HG03135 (cell line): ENCODE measurements around the gene CYB5B.

ENCODE experiments used
- ATAC-seq: cut with Tn5 transposase; IDR thresholded peaks from one replicate; pipeline ENCODE4 v1.9.1; 2021; ENCODE audit warnings: mild to moderate bottlenecking, moderate library complexity; ENCODE audit not compliant: unreplicated experiment

Gene CYB5B, protein sequence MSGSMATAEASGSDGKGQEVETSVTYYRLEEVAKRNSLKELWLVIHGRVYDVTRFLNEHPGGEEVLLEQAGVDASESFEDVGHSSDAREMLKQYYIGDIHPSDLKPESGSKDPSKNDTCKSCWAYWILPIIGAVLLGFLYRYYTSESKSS

DNA sequence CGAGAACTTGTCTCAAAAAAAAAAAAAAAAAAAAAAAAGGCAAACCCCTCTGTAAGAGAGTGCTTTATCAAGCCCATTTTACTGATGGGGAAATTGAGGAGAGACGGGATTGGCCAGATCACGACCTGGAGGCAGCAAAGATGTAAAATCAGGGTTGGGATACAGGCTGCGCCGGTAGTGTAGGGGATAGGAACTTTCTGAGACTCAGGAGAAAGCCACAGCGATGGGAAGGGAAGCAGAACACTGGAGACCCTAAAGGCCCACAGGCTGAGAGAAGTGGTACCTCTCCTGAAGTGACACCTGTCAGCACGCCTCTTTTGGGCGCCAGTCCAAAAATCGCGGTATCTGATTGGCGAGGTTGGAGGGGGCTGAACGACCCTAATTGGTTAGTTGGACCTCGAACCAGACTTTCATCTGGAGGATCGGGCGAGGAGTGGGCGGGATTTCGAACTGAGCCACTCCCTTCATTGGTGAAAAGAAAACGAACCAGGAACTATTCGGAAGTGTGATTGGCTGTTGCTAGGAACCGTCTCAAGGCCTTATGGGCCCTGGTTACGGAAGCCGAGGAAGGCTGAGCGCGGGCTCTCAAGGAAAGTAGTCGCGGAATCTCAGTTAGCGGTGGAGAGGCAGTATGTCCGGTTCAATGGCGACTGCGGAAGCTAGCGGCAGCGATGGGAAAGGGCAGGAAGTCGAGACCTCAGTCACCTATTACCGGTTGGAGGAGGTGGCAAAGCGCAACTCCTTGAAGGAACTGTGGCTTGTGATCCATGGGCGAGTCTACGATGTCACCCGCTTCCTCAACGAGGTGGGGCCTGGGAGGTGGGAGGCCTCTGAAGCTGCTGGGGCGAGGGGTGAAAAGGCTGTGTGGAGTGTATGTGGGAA is at the start of gene CYB5B:
CYB5B (plus strand) TSS at position 567 of the 882 bp plus-strand sequence; CDS start at position 632, 65 bp downstream.
- peak; percentile 93 for ATAC-seq

DNA sequence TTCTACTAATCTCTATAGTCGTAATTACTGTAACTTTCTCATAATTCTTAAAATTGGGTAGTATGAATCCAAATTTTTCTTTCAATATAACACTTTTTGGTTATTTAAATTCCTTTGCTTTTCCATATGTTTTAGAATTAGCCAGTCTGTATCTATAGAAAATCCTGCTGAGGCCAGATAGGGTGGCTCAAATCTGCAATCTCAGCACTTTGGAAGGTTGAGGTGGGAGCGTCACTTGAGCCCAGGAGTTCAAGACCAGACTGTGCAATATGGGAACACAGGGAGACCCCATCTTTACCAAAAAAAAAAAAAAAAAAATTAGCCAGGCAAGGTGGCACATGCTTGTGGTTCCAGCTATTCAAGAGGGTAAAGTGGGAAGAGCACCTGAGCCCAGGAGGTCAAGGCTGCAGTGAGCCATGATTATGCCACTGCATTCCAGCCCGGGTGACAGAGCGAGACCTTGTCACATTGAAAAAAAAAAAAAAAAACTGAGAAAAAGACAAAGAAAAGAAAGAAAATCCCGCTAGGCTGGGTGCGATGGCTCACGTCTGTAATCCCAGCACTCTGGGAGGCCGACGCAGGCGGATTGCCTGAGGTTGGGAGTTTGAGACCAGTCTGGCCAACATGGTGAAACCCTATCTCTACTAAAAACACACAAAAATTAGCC is 47.9 kb upstream of the CYB5B start:
- no peak for ATAC-seq

DNA sequence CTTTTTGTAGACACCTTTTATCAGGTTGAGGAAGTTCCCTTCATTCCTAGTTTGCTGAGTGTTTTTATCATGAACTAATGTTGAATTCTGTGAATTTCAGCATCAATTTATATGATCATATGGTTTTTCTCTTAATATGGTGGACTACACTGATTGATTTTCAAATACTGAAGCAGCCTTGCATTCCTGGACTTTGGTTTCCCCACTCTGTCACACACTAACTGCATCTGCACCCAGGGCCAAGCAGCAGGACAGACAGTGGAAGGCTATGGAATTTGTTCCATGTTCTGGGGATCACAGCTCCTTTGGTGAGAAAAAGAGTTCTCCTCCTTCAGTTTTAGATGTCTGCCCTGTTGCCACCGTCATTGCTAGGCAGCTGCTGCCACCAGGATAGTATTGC is 46.4 kb upstream of the CYB5B start:
- ATAC-seq = no peak

DNA sequence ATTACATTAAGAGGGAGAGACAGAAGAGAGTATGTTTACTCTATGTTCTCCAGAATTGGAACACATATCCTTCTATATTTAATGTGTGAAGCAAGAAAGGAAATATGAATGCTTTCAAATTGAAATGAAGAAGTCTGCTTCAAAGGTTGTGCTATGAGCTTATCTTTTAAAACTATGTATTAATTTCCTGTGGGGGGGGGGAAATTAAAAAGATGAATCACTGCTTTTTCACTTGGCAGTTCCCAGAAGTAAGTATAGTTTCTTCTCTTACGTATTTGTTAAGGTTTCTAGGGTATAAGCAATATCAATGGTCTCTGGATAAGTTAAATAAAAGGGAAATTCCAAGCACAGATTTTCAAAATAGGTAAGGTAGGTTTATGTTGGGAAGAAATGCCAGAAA is 45.7 kb upstream of the CYB5B start:
- no peak for ATAC-seq

DNA sequence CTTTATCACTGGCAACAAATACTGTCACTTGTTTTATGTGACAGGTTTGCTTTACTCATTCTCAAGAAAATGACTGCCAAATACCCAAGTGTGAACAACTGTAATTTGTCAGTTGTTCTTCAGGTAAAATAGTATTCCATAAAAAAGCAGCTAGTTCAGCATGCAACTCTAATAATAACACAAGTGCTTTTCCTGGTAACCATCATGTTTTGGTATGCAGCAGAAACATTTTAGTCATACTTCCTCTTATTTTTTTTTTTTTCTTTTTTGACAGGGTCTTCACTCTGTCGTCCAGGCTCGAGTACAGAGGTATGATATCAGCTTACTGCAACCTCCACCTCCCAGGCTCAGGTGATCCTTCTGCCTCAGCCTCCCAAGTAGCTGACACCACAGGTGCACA is 43.2 kb upstream of the CYB5B start:
- no peak for ATAC-seq

DNA sequence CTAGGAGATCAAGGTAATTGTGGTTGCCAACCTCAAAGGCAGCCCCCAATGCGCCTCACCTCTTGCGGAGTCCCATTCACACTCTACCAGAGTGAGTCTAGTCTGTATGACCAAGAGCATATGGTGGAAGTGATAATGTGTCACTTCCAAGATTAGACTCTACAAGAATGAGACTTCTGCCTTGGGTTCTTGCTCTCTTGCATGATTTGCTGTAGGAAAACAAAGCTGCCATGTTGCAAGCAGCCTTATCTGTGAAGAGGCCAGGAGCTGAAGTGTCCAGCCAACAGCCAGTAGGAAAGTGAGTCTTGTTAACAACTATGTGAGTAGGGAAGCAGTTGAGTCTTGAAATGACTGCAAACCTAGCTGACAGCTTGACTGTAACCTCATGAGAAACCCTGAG is 42.0 kb upstream of the CYB5B start:
- no peak for ATAC-seq

DNA sequence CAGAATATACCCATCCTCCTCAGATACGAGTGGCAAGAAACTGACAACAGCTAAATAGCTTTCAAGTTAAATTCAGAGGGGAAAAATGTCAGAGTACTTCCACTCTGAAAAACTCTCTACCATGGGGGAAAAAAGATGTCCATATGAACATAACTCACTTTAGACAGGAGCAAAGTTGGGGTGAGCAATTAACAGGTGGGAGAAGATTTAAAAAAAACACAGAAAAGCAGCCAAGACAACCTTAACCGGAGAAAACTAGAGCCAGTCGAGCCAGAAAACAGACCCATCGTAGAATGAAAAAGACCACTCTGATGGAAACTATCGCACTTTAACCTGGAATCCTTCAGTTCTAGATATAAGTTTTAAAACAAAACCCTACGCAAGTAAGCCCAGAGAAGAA is 39.4 kb upstream of the CYB5B start:
- ATAC-seq = no peak

DNA sequence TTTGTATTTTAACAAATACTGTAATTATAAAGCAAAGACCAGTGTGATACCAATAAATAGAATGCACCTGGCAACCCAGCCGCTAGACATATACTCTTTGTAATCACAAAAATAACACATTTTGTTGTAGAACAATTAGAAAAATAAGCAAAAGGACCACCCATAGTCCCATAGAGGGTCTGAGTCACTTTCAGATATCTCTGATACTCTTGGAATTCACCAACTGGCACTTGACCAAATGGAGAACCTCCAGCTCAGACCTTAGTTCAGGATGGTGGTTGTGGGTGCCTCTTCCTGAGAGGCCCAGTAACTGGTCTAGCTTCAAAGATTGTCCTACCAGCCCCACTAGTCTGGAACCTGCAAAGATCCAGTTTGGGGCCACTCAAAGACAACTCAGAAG is 37.8 kb upstream of the CYB5B start:
- no peak for ATAC-seq

DNA sequence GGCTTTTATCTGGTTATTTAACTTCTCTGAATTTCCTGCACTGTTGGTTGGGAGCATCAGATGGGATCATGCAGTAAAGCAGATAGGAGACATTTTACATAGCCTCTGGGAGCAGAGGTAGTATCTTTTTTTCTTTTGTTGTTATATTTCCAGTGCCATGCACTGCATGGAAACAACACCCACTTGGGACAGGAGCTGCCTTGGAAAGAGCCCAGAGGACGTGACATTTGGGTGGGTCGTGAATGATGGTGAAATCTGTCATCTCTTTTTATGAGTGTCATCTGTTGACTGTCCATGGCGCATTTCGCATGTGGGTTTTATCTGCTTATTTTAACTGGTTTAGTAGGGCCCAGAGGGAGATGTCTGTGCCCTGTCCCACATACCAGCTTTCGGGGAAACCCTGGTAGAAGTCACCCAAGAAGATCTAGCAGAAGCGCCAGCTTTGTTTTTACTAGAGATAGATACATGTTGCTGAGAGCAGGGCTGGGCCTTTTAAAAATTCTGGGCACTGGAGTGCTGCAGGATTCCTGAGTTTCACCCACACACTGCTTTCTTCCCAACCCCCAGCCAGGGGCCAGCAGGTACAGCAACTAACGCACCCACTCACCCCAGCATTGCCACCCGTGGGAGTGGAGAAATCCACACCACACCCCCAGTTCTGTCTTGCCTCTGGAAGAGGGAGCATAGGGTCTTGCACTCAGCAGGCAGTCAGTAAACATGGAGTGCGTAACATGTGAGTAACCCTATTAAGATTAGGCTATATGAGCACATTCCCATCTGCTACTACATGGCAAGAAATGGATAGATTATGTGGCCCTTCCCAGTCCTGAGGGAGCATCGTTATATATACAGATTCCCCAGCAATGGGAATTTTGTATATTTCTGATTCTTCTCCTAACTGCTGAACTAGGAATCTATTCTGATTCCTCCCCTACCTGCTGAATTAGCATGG is 30.2 kb upstream of the CYB5B start:
- no peak for ATAC-seq

DNA sequence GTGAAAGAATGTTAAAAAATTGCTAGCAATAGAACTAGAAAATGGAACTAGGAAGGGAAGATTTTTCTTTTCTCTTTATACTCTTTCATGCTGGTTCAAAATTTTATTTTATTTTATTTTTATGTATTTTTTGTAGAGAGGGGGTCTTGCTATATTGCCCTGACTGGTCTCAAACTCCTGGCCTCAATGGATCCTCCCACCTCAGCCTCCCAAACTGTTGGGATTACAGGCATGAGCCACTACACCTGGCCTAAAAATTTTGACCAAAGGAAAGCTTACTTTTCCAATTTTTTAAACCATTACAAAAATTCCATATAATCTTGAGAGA is 28.6 kb upstream of the CYB5B start:
- no peak for ATAC-seq

DNA sequence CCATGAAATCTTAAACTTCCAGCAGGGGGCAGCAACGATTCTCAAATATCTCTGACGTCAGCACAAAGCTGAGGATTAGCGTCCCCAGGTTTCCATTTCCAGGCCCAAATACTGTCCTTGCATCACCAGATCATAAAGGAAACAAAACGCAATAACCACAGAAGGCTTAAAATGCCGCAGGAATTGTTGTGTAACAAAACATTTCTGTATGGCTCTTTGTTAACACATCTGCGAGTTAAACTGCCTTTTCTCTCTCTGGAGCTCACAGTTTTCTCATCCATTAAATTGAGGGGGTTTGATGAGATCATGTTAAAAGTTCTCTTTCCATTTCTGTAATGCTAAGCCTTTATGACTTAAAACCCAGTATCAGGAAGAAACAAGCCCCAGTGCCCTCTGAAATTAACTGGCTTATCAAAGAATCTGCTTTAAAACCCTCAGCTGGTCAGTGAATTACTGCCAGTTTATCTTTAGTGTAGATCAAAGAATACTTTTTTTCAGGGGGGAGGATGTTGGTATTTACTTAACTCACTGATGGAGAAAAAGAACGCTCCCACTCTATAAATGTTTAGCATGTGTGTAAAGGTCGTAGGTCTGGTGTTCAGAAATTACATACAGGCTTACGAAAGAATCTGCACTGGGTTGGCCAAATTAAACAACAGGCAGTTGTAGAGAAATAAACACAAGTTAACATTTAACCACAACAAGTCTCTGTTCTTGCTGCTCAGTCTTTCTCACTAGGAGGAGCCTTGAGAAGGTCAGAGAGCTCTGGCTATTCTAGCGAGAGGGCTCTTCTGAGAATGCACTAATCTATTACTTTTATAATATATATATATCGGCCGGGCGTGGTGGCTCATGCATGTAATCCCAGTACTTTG is 28.0 kb upstream of the CYB5B start:
- ATAC-seq = peak; percentile 55

DNA sequence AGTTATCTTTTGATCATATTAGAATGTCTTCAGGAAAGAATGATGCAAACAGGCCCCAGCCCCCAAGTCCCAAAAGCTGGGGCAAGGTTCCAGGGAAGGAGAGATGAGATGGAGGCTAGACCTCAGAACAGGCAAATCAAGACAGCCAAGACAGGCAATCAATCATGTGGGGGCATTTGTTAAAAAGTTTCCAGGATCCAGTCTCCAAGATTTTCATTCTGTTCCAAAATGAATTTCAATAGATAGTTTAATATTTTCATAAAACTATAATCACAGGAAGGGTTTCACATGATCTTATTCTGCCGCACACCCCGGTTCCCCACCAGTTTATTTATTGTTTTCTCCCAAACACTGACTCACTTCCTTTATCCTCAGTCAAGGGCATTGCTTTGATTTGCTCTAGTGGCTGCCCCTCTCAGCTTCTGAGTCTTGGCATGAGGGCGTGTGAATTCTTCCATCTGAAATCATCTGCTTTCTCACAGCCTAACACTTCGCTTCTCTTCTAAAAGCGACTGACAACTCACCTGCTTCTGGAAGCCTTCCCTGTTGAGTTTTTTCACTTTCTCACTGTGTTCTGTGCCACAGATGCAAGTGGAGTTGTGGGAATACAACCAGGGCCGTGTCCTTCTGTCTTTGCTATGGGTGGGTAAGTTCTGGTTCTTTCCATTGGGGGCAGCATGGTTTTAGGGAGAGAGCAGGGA is 26.4 kb upstream of the CYB5B start:
- ATAC-seq = no peak

DNA sequence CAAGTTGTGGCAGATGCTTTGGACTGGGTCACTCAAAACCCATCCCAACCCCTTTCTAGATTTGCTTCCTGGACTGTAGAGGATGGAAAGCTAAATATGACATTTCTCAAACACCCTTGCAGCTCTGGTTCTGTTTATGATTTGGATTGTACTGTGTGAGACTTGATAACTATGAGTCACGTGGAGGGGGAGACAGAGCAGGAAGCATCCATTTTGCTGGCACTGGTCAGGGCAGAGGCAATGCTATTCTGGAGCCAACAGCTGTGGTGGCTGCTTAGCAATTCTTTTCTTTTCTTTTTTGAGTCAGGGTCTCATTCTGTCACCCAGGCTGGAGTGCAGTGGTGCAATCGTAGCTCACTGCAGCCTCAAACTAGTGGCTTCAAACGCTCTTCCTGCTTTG is 25.1 kb upstream of the CYB5B start:
- no peak for ATAC-seq

DNA sequence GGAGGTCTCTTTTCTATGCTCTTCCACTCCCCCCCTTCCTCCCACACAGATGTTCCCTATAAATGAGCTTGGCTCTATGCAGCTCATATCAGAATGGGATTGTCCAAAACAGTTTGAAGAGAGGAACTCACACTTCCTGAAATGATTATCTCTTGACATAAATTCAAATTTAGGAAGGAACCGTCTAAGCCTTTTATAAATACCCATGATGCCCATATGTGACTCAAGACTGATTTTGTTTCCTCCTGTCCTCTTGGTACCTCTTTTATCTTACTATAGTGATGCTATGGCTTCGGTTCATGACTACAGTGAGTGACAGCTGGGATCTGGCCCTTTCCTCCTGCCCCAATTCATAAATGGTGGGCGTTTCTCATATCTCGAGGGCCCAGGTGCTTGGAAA is 22.0 kb upstream of the CYB5B start:
- no peak for ATAC-seq

DNA sequence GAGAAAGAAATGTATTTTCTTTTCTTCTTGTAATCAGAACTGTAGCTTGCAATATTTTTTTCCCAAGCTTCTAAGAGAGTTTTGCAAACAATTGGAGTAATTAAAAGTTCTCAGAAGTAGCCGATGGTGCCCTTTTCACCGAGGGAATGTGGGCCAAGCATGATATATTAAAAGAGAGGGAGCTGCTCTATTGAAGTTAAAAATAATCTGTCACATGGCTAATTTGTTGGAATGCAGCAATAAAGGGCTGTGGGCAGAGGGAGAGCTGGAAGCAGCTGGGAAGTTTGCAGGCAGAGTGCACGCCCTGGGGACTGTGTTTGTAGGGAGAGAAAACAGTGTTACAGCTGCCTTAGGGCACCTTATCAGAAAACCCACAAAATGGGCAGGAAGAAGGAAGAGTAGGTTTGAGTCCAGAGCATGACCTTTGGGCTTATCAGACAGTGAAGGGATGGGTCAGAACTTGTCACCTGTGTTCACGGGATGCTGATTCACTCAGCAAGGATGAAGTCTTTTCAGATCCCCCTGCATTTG is 20.1 kb upstream of the CYB5B start:
- no peak for ATAC-seq

DNA sequence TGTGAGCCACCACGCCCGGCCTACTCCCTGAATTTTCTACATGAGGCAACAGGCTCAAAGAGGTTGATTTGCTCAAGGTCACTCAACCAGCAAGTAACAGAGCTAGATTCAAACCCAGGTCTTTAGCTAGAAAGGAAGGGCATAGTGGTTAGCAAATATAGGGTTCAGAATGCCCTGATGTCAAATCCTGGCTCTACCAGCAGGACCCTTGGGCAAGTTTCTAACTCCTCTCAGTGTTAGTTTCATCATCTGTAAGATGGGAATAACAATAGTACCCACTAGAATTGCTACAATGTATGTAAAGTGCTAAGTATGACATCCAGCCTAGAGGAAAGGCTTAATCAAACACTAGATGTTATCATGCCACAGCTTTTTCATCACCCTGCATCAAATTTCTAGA is 19.1 kb upstream of the CYB5B start:
- ATAC-seq = no peak

DNA sequence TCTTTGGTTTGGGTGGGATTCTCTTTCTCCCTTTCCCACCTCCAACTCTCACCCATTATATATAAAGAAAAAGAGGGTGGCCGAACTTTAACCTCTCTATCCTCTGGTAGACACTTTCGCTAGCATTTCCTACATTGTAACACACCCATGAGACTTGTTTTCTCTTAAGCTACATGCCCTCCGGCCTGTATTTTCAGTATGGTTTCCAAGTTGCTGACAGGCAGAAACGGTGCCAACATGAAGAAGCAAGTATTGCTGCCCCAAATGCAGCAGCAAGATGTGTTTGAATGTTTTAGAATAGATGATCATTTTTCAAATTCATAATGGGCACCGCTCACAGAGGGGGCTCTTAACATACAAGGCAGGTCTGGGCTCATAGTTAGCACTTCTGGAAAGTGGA is 18.7 kb upstream of the CYB5B start:
- no peak for ATAC-seq

DNA sequence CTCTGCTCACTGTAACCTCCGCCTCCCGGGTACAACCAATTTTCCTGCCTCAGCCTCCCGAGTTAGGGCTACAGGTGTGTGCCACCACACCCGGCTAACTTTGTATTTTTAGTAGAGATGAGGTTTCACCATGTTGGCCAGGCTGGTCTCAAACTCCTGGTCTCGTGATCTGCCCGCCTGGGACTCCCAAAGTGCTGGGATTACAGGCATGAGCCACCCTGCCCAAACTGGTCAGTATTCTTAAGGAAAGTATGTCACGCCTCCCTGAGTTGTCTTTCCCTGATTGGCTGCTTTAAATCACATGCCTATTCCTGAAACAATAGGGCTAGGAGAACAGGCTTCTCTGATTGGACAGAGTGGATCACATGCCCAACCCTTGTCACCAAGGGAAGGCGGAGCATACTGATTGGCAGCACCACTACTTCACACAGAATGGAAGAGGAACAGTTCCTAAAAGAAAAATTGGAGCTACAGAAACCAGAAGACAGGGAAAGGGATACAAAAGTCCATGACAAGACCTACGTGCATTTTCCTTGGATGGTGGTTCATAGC is 17.6 kb upstream of the CYB5B start:
- no peak for ATAC-seq

DNA sequence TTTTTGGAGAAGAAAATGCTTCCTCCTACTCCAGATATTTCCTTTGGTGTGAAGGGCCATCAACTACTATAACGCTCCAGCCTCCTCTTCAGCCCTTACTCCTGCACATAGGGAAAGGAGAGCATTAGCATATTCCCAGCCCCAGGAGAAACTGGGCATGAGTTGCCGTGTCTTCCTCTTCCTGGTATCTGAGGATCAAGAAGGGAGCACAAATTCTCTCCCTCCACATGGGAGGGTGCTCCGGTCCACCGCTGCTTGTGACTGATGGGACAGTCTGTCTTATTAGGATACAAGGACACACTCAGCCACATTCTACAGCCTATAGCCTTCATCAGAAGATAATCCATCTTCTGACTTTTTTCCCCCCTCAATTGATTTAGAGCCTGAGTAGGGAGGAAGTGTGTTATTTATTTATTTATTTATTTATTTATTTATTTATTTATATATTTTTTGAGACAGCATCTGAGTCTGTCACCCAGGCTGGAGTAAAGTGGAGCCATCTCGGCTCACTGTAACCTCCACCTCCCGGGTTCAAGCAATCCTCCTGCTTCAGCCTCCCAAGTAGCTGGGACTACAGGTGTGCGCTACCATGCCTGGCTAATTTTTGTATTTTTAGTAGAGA is 16.6 kb upstream of the CYB5B start:
- ATAC-seq = no peak
